Activated naive CD4-positive, alpha-beta T cell treated with anti-CD3 and anti-CD28 coated beads, Interleukin-2, amount 50 U/mL, for 72 hours (primary cell): ENCODE measurements around the gene NID1. TPM values are rescaled to one million over a fixed set of nuclear protein-coding genes. Genes with fewer than 3 reads are reported as not detected.

Experiments
- ATAC-seq, 2 donors: fragments of 150-1000 bp; cut with Tn5 transposase; 2 replicates each; pipeline ENCODE4 v1.10.0; 2021; ENCODE audit warnings: mild to moderate bottlenecking in 2 of 2, moderate library complexity in 2 of 2
- DNase-seq, 2 donors: peaks; one replicate each; pipeline ENCODE4 v3.0.0; 2021 to 2022; ENCODE audit warnings: low spot score in 2 of 2
- H3K27ac Mint-ChIP-seq, 2 donors: one replicate each; pipeline ENCODE4 v1.8.0; 2022; ENCODE audit warnings: mild to moderate bottlenecking in 2 of 2, mixed read lengths in 2 of 2
- H3K36me3 Mint-ChIP-seq, 2 donors: one replicate each; pipeline ENCODE4 v1.8.0; 2022; ENCODE audit warnings: mixed read lengths in 2 of 2
- H3K9me3 Mint-ChIP-seq, 2 donors: one replicate each; pipeline ENCODE4 v1.8.0; 2022; ENCODE audit warnings: mixed read lengths in 2 of 2
- total RNA-seq, 2 donors: library from RNA; stranded (reverse); gene quantifications; one replicate each; pipeline ENCODE4 v1.2.3, GENCODE V29; 2022

Gene NID1
- total RNA-seq, 2 donors from 2014 or later = 0.70 TPM; not detected in 1

DNA sequence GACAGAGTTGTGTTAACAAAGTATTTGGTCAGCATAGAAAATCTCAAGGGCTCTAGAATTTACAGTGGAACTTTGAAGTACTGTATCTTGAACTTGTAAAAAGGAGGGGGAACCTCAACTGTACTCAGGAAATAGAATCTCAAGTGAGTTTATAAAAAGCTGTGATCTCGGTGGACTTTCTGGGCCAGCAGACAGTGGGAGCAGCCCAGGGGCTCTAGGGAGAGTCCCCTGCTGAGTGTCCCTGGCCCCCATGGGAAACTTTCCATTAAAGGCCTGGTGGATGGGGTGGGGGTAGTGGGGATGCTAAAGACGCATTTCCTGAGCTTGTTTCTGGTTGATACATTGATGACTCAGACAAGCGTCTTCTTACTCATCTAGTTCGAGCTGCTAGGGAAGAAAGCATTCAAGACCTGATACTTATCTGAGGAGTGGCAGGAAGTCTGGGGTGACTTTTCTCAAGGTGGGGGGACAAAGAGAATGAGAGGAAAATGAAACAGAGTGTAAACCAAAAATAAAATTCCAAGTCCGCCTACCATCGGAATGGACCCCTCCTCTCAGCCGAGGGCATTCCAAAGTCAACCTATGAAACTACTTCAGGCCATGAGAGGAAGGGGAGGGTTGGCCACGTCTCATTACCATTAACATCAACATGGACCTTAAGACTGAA, 65.5 kb downstream of the NID1 start:
- H3K36me3 Mint-ChIP-seq = peaks cover 0 to 4% of the 10 kb centered on the region in 2 donors
- peak; percentile 88 to 92 for ATAC-seq
- H3K27ac Mint-ChIP-seq = peak overlapping the region; percentile 81 to 85
- peak; percentile 58 to 83 for DNase-seq
- H3K9me3 Mint-ChIP-seq = peaks cover 0 to 3% of the 10 kb centered on the region in 2 donors

DNA sequence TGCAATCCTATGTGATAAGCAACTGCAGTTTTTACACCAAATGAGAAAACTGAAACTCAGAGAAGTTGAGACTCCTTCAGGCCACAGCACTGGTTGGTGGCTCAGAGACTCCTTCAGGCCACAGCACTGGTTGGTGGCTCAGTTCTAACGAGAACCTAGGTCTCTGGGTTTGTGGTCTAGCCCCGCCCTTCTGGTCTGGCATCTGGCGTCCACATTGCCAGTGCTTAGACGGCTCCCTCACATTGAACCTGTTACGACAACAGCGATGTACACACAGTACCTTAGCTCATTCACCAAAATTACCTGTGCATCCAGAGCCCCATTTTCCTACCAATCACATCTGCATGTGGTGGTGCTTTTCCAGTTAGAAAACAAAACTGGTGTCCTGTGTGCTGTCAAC, 66.1 kb downstream of the NID1 start:
- Mint-ChIP-seq H3K27ac (peak overlapping the region; percentile 81 to 85), H3K36me3 (peaks cover 0 to 4% of the 10 kb centered on the region in 2 donors), H3K9me3 (peaks cover 0 to 3% of the 10 kb centered on the region in 2 donors)
- DNase-seq (peak; percentile 23 to 73), ATAC-seq (peak; percentile 55 to 69)

DNA sequence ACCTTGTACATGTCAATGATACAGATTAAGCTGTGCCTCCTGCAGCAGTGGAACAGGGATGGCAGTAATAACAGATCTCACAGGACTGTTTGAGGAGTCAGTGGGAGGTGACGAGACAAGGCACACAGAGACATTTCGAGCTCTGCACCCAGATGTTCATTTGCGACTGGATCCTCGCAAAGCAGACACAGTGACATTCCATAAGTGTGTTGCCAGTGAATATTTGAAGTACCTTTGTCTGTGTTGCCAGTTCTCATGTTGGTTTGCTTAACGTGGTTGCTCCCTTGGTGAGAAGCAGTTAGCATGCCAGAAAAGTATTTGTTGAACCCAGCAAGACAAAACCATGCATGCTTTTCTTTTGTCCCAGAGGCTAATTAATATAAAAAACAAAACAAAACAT, 67.0 kb downstream of the NID1 start:
- H3K36me3 Mint-ChIP-seq = peaks cover 0 to 4% of the 10 kb centered on the region in 2 donors
- H3K27ac Mint-ChIP-seq = peak overlapping the region; percentile 85 to 86
- DNase-seq (no peak), ATAC-seq (no peak)
- peaks cover 0 to 3% of the 10 kb centered on the region in 2 donors for H3K9me3 Mint-ChIP-seq

DNA sequence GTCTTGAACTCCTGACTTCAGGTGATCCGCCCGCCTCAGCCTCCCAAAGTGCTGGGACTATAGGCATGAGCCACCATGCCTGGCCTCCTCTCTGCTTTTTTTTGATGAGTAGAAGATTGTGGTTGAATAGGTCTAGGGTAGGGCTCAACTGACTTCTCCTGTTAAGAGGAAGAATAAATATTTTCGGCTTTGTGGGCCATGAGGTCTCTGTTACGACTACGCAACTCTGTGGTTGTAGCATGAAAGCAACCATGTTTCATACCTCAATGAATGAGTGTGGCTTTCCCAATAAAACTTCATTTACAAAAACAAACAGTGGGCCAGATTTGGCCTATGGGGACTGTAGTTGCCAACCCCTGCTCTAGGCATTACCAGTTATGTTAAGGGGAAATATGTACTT, 67.8 kb downstream of the NID1 start:
- H3K27ac Mint-ChIP-seq = no peak overlapping the region
- DNase-seq = no peak
- peaks cover 0 to 4% of the 10 kb centered on the region in 2 donors for H3K36me3 Mint-ChIP-seq
- no peak for ATAC-seq
- H3K9me3 Mint-ChIP-seq = peaks cover 0 to 3% of the 10 kb centered on the region in 2 donors

DNA sequence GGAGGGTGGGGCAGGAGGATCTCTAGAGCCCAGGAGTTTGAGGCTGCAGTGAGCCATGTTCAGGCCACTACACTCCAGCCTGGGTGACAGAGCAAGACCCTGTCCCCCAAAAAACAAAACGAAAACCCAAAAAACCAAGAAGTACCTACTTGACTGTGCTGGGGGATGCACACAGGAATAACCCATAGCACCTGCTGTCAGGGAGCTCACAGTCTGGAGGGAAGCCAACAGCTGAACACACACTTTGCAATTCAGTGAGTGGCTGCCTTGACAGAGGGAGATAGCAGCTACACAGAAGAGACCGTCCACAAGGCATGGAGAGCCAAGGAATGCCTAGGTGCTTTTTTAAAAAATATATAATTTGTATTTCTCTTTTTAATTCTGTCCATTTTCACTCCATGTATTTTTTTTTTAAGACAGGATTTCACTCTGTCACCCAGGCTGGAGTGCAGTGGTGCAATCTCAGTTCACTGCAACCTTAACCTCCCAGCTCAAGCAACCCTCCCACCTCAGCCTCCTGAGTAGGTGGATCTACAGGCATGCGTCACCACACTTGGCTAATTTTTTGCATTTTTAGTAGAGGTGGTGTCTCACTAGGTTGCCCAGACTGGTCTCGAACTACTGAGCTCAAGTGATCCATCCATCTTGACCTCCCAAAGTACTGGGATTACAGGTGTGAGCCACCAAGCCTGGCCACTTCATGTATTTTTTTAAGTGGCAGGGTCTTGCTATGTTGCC, 68.7 kb downstream of the NID1 start:
- Mint-ChIP-seq H3K27ac (no peak overlapping the region), H3K9me3 (peaks cover 0 to 3% of the 10 kb centered on the region in 2 donors), H3K36me3 (peaks cover 0 to 4% of the 10 kb centered on the region in 2 donors)
- DNase-seq = no peak
- ATAC-seq = no peak

DNA sequence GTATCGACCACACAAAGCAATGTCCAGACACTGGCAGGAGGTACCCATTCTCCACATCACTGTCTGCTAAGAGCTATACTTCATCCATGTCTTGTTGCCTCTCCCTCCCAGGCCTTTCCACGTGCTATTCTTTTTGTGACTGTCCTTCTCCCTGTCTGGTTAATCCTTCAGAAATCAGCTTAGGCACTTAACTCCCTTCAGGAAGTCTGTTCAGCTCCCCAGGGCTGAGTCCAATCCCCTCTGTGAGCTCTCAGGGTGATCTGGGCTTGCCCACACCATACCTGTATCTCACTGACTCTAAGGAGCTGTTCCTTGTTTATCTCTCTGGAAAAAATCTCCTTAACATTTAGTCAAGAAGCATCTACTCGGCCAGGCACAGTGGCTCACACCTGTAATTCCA, 69.4 kb downstream of the NID1 start:
- H3K27ac Mint-ChIP-seq = no peak overlapping the region
- DNase-seq = no peak
- ATAC-seq = no peak
- peaks cover 5 to 6% of the 10 kb centered on the region in 2 donors for H3K9me3 Mint-ChIP-seq
- H3K36me3 Mint-ChIP-seq = peaks cover 4 to 8% of the 10 kb centered on the region in 2 donors

DNA sequence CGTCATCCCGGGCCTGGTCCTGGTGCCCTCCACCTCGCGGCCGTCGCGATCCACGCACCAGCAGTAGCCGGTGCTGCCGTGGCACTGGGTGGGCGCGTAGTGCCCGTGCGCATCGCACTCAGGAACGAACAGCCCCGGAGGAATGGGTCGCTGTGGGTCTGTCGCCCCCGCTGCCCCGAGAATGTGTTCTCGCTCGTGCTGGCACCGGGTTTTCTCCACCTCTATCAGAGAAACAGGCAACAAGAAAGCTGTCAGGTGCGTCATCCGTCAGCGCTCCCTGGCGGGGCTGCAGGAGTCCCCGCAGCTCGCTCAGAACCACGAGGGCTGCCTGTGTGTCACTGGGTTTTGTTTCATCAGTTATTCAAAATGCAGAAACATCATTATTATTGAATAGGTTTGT, 71.2 kb downstream of the NID1 start:
- Mint-ChIP-seq H3K9me3 (peaks cover 8 to 19% of the 10 kb centered on the region in 2 donors), H3K27ac (no peak overlapping the region), H3K36me3 (peaks cover 12 to 18% of the 10 kb centered on the region in 2 donors)
- no peak for ATAC-seq
- no peak for DNase-seq

DNA sequence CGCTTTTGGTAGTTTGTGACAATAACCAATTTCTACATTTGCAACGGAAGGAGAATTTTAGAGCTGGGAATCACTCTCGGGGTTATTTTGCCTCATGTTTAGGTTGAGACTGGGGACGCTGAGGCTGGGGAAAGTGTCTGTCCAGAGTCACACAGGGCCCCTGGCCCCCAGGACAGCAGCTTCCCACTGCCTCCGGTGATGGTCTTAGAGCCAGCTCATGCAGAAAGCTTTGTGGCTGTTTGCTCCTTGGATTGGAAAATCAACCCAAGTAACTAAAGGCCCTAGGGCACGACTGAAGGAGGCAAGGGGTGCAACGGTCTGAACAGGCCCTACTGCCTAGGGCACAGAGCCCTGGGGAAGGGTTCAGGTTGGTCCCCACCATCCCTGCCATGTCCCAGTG, 72.0 kb downstream of the NID1 start:
- Mint-ChIP-seq H3K36me3 (peaks cover 12 to 18% of the 10 kb centered on the region in 2 donors), H3K9me3 (peaks cover 8 to 19% of the 10 kb centered on the region in 2 donors), H3K27ac (no peak overlapping the region)
- ATAC-seq (no peak), DNase-seq (no peak)

DNA sequence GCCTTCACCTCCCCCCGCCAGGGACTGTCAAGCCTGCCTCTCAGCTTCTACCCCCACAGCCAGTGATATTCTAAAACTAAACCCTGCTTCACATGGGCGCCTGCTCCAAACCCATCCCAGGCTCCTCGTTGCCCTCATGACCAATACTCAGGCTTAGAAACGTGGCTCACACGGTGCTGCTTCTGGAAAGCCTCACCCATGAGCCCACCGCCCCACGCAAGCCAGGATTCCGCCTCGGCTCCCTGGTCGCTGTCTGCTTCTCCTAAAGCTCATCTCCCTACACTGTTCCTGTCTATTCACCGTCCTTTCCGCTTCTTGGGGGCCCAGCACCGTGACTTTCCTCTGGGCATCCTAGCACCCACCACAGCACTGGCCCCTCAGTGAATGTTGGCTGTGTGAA, 72.5 kb downstream of the NID1 start:
- DNase-seq (no peak), ATAC-seq (no peak)
- Mint-ChIP-seq H3K36me3 (peaks cover 12 to 18% of the 10 kb centered on the region in 2 donors), H3K27ac (no peak overlapping the region), H3K9me3 (peaks cover 8 to 19% of the 10 kb centered on the region in 2 donors)

DNA sequence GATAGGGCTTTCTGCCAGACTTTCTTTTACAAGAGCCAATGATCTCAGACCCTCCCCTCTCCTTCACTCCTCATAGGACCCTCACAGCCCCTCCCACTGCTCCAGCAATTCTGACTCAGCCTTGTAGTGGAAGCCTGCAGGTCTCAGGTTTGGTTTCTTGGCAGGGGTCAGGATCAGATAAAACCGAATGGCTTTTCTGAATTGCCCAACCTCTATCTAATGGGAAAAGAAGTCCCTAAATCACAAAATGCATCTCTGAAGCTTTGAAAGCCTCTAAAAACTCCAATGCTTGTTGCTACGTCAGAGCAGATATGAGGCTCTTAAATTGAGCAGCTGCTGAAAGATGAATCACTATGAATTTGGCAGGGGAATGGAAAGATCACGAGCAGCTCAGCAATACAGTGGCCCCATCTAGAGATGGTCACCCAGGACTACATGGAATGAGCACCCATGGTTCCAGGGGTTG, 74.5 kb downstream of the NID1 start:
- H3K36me3 Mint-ChIP-seq = peaks cover 12 to 18% of the 10 kb centered on the region in 2 donors
- ATAC-seq = no peak
- H3K27ac Mint-ChIP-seq = no peak overlapping the region
- H3K9me3 Mint-ChIP-seq = peaks cover 8 to 19% of the 10 kb centered on the region in 2 donors
- no peak for DNase-seq

DNA sequence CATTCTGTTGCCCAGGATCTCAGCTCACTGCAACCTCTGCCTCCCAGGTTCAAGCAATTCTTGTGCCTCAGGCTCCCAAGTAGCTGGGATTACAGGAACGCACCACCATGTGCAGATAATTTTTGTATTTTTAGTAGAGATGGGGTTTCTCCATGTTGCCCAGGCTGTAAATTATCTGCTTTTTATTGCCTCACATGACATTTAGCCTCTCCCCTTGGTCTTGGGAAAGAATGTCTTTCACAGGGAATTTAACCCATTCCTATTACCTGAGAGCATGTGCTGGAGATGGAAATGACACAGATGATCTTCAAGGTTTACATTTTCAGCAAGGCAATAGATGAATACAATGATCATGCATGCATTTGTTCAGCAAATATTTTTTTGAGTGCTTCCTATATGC, 75.8 kb downstream of the NID1 start:
- Mint-ChIP-seq H3K27ac (no peak overlapping the region), H3K36me3 (peaks cover 12 to 18% of the 10 kb centered on the region in 2 donors), H3K9me3 (peaks cover 8 to 19% of the 10 kb centered on the region in 2 donors)
- ATAC-seq (no peak), DNase-seq (no peak)

DNA sequence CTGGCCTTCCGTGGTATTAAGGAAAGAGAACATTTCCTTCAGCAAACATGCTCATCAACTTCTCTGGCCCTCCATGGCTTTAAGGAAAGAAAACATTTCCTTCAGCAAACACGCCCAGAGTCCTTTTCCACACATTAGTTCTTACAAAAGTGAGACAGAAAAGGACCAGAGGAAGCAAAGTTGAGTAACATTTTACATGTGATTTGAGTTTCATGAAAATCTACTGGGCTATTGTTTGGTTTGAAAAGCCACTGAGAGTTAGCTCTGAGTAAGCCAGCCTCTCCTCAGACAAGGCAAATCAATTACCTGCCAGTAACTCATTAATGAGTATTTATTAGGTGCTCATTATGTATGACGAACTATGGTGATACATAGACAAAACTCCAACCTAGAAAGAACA, 78.0 kb downstream of the NID1 start:
- Mint-ChIP-seq H3K36me3 (peaks cover 12 to 18% of the 10 kb centered on the region in 2 donors), H3K27ac (no peak overlapping the region), H3K9me3 (peaks cover 8 to 19% of the 10 kb centered on the region in 2 donors)
- no peak for DNase-seq
- ATAC-seq = no peak

DNA sequence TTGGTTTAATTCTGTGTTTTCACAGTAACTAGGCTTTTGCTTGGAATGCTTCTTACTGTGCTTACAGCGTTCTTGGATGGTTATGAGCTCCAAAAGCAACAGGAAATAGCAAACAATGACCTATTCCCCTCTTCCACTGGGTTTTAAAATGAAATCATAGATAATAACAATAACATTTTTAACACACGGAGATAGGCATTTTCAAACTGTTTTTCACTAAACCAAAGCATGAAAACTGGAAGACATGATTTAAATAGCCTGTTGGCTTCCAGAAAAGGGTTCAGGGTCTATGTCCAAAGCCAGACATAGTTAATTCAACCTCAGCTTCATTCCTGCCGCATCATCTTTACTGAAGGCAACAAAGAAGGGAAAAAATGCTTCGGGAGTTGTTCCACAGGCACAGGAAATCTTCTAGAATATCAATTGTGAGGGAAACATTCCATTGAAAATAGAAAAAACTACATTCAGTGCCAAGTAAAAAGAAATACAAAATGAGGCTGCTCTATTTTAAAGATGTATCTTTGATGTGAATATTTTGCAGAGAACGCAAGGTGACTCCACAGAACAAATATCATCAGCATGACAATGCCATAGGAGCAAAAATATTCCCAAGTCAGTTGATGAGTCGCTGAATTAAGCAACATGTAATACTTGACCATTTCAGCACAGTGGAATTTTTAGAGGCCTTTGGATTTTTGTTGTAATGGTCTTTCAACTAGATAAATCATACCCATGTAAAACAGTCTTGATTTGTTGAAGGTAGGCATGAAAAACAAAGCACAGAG, 80.7 kb downstream of the NID1 start:
- ATAC-seq (no peak), DNase-seq (no peak)
- H3K27ac Mint-ChIP-seq = no peak overlapping the region
- peaks cover 0 to under 1% of the 10 kb centered on the region in 2 donors for H3K36me3 Mint-ChIP-seq
- peaks cover 0 to under 1% of the 10 kb centered on the region in 2 donors for H3K9me3 Mint-ChIP-seq

DNA sequence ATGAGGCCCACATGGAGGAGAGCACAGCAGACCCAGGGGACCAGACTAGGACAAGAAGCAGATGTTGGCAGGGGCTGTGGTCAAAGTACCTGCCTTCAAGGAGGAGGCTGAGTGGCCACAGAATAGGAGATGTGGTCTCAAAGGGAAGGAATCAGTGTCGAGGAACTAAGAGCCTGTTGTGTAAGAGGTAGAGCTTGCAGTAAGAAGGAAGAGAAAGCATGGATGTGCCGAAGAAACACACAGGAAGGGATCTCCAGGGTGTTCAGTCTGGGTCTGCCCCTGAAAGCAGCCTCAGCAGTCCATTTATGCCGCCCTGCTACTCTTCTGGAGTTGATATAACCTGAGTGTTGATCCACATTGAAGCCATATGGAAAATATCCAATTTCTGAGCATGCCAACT, 83.9 kb downstream of the NID1 start:
- Mint-ChIP-seq H3K36me3 (no peaks in the 10 kb centered on the region), H3K9me3 (no peaks in the 10 kb centered on the region), H3K27ac (no peak overlapping the region)
- DNase-seq (no peak), ATAC-seq (no peak)

DNA sequence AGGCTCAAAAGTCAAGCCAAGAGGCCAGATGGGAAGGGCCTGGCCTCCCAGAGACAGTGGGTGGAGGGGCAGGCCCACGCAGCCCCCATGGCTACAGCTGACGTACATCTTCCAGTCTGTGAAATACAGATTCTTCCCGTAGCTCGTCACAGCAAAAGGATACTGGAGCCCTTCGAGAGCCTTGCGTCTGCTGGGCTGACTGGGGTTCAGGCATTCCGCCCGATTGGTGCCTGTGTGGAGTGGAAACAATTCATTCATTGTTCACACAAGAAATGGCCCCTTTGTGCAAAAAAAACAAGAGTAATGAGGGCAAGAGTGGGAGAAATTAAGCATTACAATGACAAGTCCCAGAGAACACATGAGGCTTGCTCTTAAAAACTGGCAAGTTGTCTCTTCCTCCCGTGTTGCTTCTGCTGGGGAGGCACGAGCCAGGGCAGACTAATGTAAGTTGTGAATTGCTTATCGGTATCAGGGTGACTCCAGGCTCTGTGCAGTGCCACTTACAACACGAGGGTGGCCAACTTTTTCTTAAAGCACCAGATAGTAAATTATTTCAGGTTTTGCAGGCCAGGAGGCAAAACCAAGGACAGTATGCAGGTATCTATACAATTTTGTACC, 85.1 kb downstream of the NID1 start:
- H3K9me3 Mint-ChIP-seq = no peaks in the 10 kb centered on the region
- no peaks in the 10 kb centered on the region for H3K36me3 Mint-ChIP-seq
- no peak for ATAC-seq
- DNase-seq = no peak
- H3K27ac Mint-ChIP-seq = no peak overlapping the region

DNA sequence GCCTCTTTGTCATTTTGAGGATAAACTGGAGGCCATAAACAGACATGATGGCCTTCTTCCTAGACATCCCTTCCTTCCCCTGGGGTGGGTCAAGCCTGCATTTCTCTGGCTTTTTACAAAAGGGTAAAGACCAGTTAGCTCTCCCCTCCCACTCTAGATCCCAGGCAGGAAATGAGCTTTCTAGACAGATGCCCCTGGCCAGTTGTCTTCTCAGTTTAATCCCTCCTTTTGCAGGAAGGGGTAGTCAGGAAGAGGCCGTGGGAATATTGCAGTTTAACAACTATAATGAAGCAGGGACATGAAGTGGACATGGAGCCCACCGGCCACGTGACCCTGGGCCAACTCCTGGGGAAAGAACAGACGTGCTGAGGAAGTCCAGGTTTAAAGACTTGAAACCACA, 85.7 kb downstream of the NID1 start:
- DNase-seq (no peak), ATAC-seq (no peak)
- H3K36me3 Mint-ChIP-seq = no peaks in the 10 kb centered on the region
- H3K27ac Mint-ChIP-seq = no peak overlapping the region
- H3K9me3 Mint-ChIP-seq = no peaks in the 10 kb centered on the region
